Panc1 (cell line): ENCODE results near the gene PLAAT2. TPM values are rescaled to one million over a fixed set of nuclear protein-coding genes. Genes with fewer than 3 reads are reported as not detected.

Source experiments
- ATAC-seq: fragments of 200-7000 bp; cut with Tn5 transposase; 2 replicates; pipeline ENCODE4 v1.9.1; 2020; ENCODE audit warnings: mild to moderate bottlenecking, moderate library complexity
- BruUV-seq: library from RNA; stranded (reverse); fragments of 400-500 nt; replicated peaks from 2 replicates; lab custom pipeline; 2021; lab: Mats Ljungman, UMichigan
- CTCF ChIA-PET: fragments of 300-600 bp; sonication (Branson Sonifier 250); formaldehyde crosslinking; loops from one replicate; lab custom pipeline; 2022; ENCODE audit warnings: antibody characterized with exemption; lab: Charles Lee
- POLR2A ChIA-PET: fragments of 300-600 bp; sonication (Branson Sonifier 250); formaldehyde crosslinking; loops from one replicate; lab custom pipeline; 2022; ENCODE audit warnings: antibody characterized with exemption; lab: Charles Lee
- DNase-seq: peaks from one replicate; pipeline ENCODE4 v3.0.0-alpha.2; 2010; ENCODE audit warnings: low read depth, low spot score
- H3K27ac ChIP-seq: 2 replicates; pipeline ENCODE4 v1.5.1; 2011; ENCODE audit warnings: mild to moderate bottlenecking, low read length, inconsistent platforms
- H3K27me3 ChIP-seq: fragments of 200-500 bp; sonication (Bioruptor generic); 2 replicates; pipeline ENCODE4 v1.6.0; 2014; ENCODE audit warnings: low read length, inconsistent platforms; ENCODE audit not compliant: control insufficient read depth, insufficient read depth
- H3K36me3 ChIP-seq: fragments of 200-500 bp; sonication (Bioruptor generic); 2 replicates; pipeline ENCODE4 v1.5.1; 2014; ENCODE audit warnings: inconsistent platforms, mild to moderate bottlenecking, low read length, moderate library complexity; ENCODE audit not compliant: control insufficient read depth, insufficient read depth
- H3K4me1 ChIP-seq: 2 replicates; pipeline ENCODE4 v1.5.1; 2011; ENCODE audit warnings: inconsistent platforms, mild to moderate bottlenecking, low read length, moderate library complexity; ENCODE audit not compliant: control insufficient read depth, insufficient read depth
- H3K4me3 ChIP-seq, 2 experiments: 2 replicates each; pipeline ENCODE4 v1.5.1; 2011 to 2012; ENCODE audit warnings: low read depth in 2 of 2, low read length in 2 of 2, mild to moderate bottlenecking in 2 of 2, inconsistent platforms in 1 of 2, moderate library complexity in 1 of 2
- H3K9me3 ChIP-seq: fragments of 200-500 bp; sonication (Bioruptor generic); 2 replicates; pipeline ENCODE4 v1.5.1; 2014; ENCODE audit warnings: low read depth, mild to moderate bottlenecking, inconsistent platforms, low read length, moderate library complexity; ENCODE audit not compliant: control insufficient read depth, insufficient read depth
- REST ChIP-seq, 2 experiments: IDR thresholded peaks; 2 replicates each; pipeline ENCODE4 v1.6.1; 2011 to 2012; ENCODE audit warnings: low read depth in 2 of 2, control low read depth in 1 of 2, low read length in 1 of 2, mild to moderate bottlenecking in 1 of 2, moderate library complexity in 1 of 2; ENCODE audit not compliant: insufficient read depth in 1 of 2
- SIN3A ChIP-seq: IDR thresholded peaks from 2 replicates; pipeline ENCODE4 v1.6.1; 2012; ENCODE audit warnings: low read depth, mild to moderate bottlenecking, low read length, moderate library complexity, borderline replicate concordance; ENCODE audit not compliant: insufficient read depth
- in situ Hi-C: cut with HindIII; loops from 2 replicates; pipeline ENCODE4 v1.10.0; 2016; ENCODE audit warnings: low sequenced_read_pairs, low pct_unique_long_range_greater_than_20kb
- intact Hi-C: fragments of 100-400 bp; cut with micrococcal nuclease; formaldehyde crosslinking; loops from one replicate; pipeline ENCODE4 v1.10.0; 2022; ENCODE audit not compliant: unreplicated experiment
- total RNA-seq: library from RNA; stranded (reverse); gene quantifications from one replicate; pipeline ENCODE4 v1.2.1, GENCODE V29; 2021; ENCODE audit not compliant: unreplicated experiment
- TF ChIP-seq, protein P1 (sequence below): fragments of 450-650 bp; IDR thresholded peaks from 2 replicates; pipeline ENCODE4 v1.5.1; 2017; ENCODE audit warnings: mild to moderate bottlenecking

The PLAAT2 gene
- total RNA-seq, 1 experiment from 2014 or later: not detected

- no peak for TF ChIP-seq REST (IDR thresholded peaks at IDR 0.05; ENCODE audit: insufficient read depth in 1 of 2, low read depth in 2 of 2, low read length in 1 of 2)
- TF ChIP-seq SIN3A: no peak
- TF ChIP-seq, protein P1, sequence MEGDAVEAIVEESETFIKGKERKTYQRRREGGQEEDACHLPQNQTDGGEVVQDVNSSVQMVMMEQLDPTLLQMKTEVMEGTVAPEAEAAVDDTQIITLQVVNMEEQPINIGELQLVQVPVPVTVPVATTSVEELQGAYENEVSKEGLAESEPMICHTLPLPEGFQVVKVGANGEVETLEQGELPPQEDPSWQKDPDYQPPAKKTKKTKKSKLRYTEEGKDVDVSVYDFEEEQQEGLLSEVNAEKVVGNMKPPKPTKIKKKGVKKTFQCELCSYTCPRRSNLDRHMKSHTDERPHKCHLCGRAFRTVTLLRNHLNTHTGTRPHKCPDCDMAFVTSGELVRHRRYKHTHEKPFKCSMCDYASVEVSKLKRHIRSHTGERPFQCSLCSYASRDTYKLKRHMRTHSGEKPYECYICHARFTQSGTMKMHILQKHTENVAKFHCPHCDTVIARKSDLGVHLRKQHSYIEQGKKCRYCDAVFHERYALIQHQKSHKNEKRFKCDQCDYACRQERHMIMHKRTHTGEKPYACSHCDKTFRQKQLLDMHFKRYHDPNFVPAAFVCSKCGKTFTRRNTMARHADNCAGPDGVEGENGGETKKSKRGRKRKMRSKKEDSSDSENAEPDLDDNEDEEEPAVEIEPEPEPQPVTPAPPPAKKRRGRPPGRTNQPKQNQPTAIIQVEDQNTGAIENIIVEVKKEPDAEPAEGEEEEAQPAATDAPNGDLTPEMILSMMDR: no peak
- ATAC-seq (no peak), DNase-seq (no peak)
- ChIA-PET POLR2A (no interaction called here), CTCF (no interaction called here)
- Histone ChIP-seq H3K27me3 (no peaks in the 10 kb centered on the region), H3K4me3 (no peak overlapping the region), H3K36me3 (no peaks in the 10 kb centered on the region), H3K4me1 (no peaks in the 10 kb centered on the region), H3K27ac (no peak overlapping the region), H3K9me3 (no peaks in the 10 kb centered on the region)
- no TSS peak for BruUV-seq
- intact Hi-C loops: no loop called here
- in situ Hi-C loops: no loop called here
These were observed 50.4 kb downstream of the PLAAT2 start for GRCh38 chr11:63512816-63513215.

GRCh38 chr11:63511048-63511748 lies 52.0 kb downstream of the PLAAT2 start:
- no peak overlapping the region for H3K4me3 ChIP-seq
- ATAC-seq (no peak), DNase-seq (no peak)
- no peaks in the 10 kb centered on the region for H3K27me3 ChIP-seq
- intact Hi-C loops (no loop called here), in situ Hi-C loops (no loop called here)
- no TSS peak for BruUV-seq
- H3K4me1 ChIP-seq: no peaks in the 10 kb centered on the region
- H3K36me3 ChIP-seq: no peaks in the 10 kb centered on the region
- TF ChIP-seq, protein P1: no peak
- ChIA-PET POLR2A (no interaction called here), CTCF (no interaction called here)
- H3K27ac ChIP-seq: no peak overlapping the region
- H3K9me3 ChIP-seq: no peaks in the 10 kb centered on the region
